TTC549 (cell line): Measurements from ENCODE around the gene CLDN3.

Source experiments
- FAIRE-seq: peaks from 2 replicates; lab custom pipeline; 2012; peaks lifted over from hg19 to GRCh38; lab: Jason Lieb, UNC

The CLDN3 gene

GRCh38 chr7:73770860-73771670 is 995 bp upstream of the CLDN3 start:
- FAIRE-seq: no peak

- no peak for FAIRE-seq
Measured at GRCh38 chr7:73769481-73770001, 529 bp downstream of the CLDN3 start.

GRCh38 chr7:73768641-73769480 is 1.2 kb downstream of the CLDN3 start:
- no peak for FAIRE-seq

GRCh38 chr7:73766556-73767229 is 3.4 kb downstream of the CLDN3 start:
- FAIRE-seq: no peak

- FAIRE-seq: no peak
Measured at GRCh38 chr7:73762659-73762999, 7.4 kb downstream of the CLDN3 start.

GRCh38 chr7:73761854-73762658 is 8.0 kb downstream of the CLDN3 start:
- no peak for FAIRE-seq

- FAIRE-seq: no peak
Measured at GRCh38 chr7:73758581-73759138, 11.4 kb downstream of the CLDN3 start.

- no peak for FAIRE-seq
Measured at GRCh38 chr7:73749931-73750776, 19.9 kb downstream of the CLDN3 start.

- no peak for FAIRE-seq
Measured at GRCh38 chr7:73746378-73746777, 23.7 kb downstream of the CLDN3 start.

- FAIRE-seq: no peak
Measured at GRCh38 chr7:73742753-73743641, 27.1 kb downstream of the CLDN3 start.

GRCh38 chr7:73742338-73742752 is 27.7 kb downstream of the CLDN3 start:
- FAIRE-seq: no peak

GRCh38 chr7:73741600-73741999 is 28.5 kb downstream of the CLDN3 start:
- FAIRE-seq: no peak

GRCh38 chr7:73740771-73741170 is 29.3 kb downstream of the CLDN3 start:
- no peak for FAIRE-seq

GRCh38 chr7:73740212-73740611 is 29.9 kb downstream of the CLDN3 start:
- no peak for FAIRE-seq

- FAIRE-seq: no peak
Measured at GRCh38 chr7:73739387-73739767, 30.7 kb downstream of the CLDN3 start.

- FAIRE-seq: no peak
Measured at GRCh38 chr7:73738612-73739386, 31.3 kb downstream of the CLDN3 start, which contains the start of gene ABHD11. Gene ABHD11, minus strand, starts transcription at chr7:73738802. Its CDS starts 32 bp downstream, at chr7:73738770.

GRCh38 chr7:73738220-73738611 is 31.9 kb downstream of the CLDN3 start:
- FAIRE-seq: no peak

GRCh38 chr7:73737491-73738219 is 32.4 kb downstream of the CLDN3 start:
- FAIRE-seq: no peak
